ENCODE results near the gene RILPL1. TPM values are rescaled to one million over a fixed set of nuclear protein-coding genes. Genes with fewer than 3 reads are reported as not detected.

The RILPL1 gene
- total and polyA plus RNA-seq, 4 donors: 1.3 to 2.7 (median 2.1) TPM

GRCh38 chr12:123479442-123480180 lies 53.9 kb downstream of the RILPL1 start:
- H3K9me3 ChIP-seq (ENCODE audit: control insufficient read depth in 4 of 4, low read length in 3 of 4): no peaks in the 10 kb centered on the region
- peaks cover 0 to 2% (median under 1%) of the 10 kb centered on the region in 4 donors for H3K36me3 ChIP-seq (ENCODE audit: control insufficient read depth in 4 of 4, insufficient read depth in 3 of 4, low read depth in 1 of 4, low read length in 3 of 4)
- TF ChIP-seq HNF4A (conservative IDR thresholded peaks at IDR 0.05) (no peak), ATF3 (IDR thresholded peaks at IDR 0.05) (no peak), GABPA (IDR thresholded peaks at IDR 0.05 in 1 of 2, conservative IDR thresholded peaks at IDR 0.05 in 1 of 2) (no peak), MAX (IDR thresholded peaks at IDR 0.05) (no peak), YY1 (IDR thresholded peaks at IDR 0.05) (no peak), JUND (IDR thresholded peaks at IDR 0.05) (no peak), CTCF (IDR thresholded peaks at IDR 0.05; ENCODE audit: low read depth, low read length, missing input control) (no peak), NR2F2 (IDR thresholded peaks at IDR 0.05) (no peak), REST (IDR thresholded peaks at IDR 0.05) (no peak)
- DNase-seq (ENCODE audit: low spot score): no peak
- no peaks in the 10 kb centered on the region for H3K27me3 ChIP-seq (ENCODE audit: control insufficient read depth in 4 of 4, insufficient read depth in 4 of 4, low read length in 3 of 4)
- 89% methylated on average over 14 of the region's 14 CpGs for WGBS
- no peak overlapping the region for H3K4me3 ChIP-seq (ENCODE audit: low read depth in 1 of 3, low read length in 3 of 3)
- H3K4me1 ChIP-seq (ENCODE audit: control insufficient read depth in 4 of 4, insufficient read depth in 4 of 4, low read length in 3 of 4): no peaks in the 10 kb centered on the region
- H3K9ac ChIP-seq (ENCODE audit: low read depth in 1 of 2, low read length in 2 of 2): no peak overlapping the region
- H3K27ac ChIP-seq (ENCODE audit: low read depth in 1 of 2, low read length in 2 of 2): no peak overlapping the region

GRCh38 chr12:123478762-123479161 lies 54.8 kb downstream of the RILPL1 start:
- WGBS: 90% methylated on average over 10 of the region's 10 CpGs
- Histone ChIP-seq H3K27ac (ENCODE audit: low read depth in 1 of 2, low read length in 2 of 2) (no peak overlapping the region), H3K9ac (ENCODE audit: low read depth in 1 of 2, low read length in 2 of 2) (no peak overlapping the region), H3K4me1 (ENCODE audit: control insufficient read depth in 4 of 4, insufficient read depth in 4 of 4, low read length in 3 of 4) (peaks cover 0 to 5% (median 1%) of the 10 kb centered on the region in 4 donors), H3K27me3 (ENCODE audit: control insufficient read depth in 4 of 4, insufficient read depth in 4 of 4, low read length in 3 of 4) (no peaks in the 10 kb centered on the region), H3K4me3 (ENCODE audit: low read depth in 1 of 3, low read length in 3 of 3) (no peak overlapping the region), H3K36me3 (ENCODE audit: control insufficient read depth in 4 of 4, insufficient read depth in 3 of 4, low read depth in 1 of 4, low read length in 3 of 4) (peaks cover 0 to 2% (median under 1%) of the 10 kb centered on the region in 4 donors), H3K9me3 (ENCODE audit: control insufficient read depth in 4 of 4, low read length in 3 of 4) (no peaks in the 10 kb centered on the region)
- DNase-seq (ENCODE audit: low spot score): no peak
- TF ChIP-seq JUND (IDR thresholded peaks at IDR 0.05) (no peak), CTCF (IDR thresholded peaks at IDR 0.05; ENCODE audit: low read depth, low read length, missing input control) (no peak), MAX (IDR thresholded peaks at IDR 0.05) (no peak), ZBTB33 (IDR thresholded peaks at IDR 0.05) (no peak), HNF4G (IDR thresholded peaks at IDR 0.05) (no peak), HNF4A (conservative IDR thresholded peaks at IDR 0.05) (no peak), TAF1 (conservative IDR thresholded peaks at IDR 0.05) (no peak), YY1 (IDR thresholded peaks at IDR 0.05) (no peak), NR2F2 (IDR thresholded peaks at IDR 0.05) (no peak), FOXA1 (IDR thresholded peaks at IDR 0.05) (no peak), RXRA (IDR thresholded peaks at IDR 0.05) (no peak), ATF3 (IDR thresholded peaks at IDR 0.05) (no peak), REST (IDR thresholded peaks at IDR 0.05) (no peak), FOXA2 (IDR thresholded peaks at IDR 0.05) (no peak)
